Measurements from ENCODE around the gene CDK6. TPM values are rescaled to one million over a fixed set of nuclear protein-coding genes. Genes with fewer than 3 reads are reported as not detected.

CDK6 gene
- total RNA-seq, 1 donor from 2014 or later = 6.0 TPM

GRCh38 chr7:92668564-92668963 lies 167.8 kb downstream of the CDK6 start:
- H3K27me3 ChIP-seq = no peaks in the 10 kb centered on the region
- Mint-ChIP-seq H3K9me3 (no peaks in the 10 kb centered on the region), H3K4me3 (no peak overlapping the region), H3K27ac (no peak overlapping the region), H3K36me3 (peaks cover 26% of the 10 kb centered on the region), H3K4me1 (no peaks in the 10 kb centered on the region), H3K27me3 (ENCODE audit: insufficient read depth, low read depth) (peaks cover 2% of the 10 kb centered on the region)
- H4K20me1 ChIP-seq (ENCODE audit: low read depth) = no peaks in the 10 kb centered on the region
- no peak overlapping the region for H3K9ac ChIP-seq
- H3K27ac ChIP-seq = no peak overlapping the region
- H3K9me3 ChIP-seq (ENCODE audit: low read depth) = no peaks in the 10 kb centered on the region
- H3K4me3 ChIP-seq = no peak overlapping the region
- H3F3A ChIP-seq (ENCODE audit: low read depth) = no peaks in the 10 kb centered on the region
- H3K4me1 ChIP-seq = no peaks in the 10 kb centered on the region
- no peak for TF ChIP-seq EZH2phosphoT487 (IDR thresholded peaks at IDR 0.05)
- no peak for TF ChIP-seq CTCF (IDR thresholded peaks at IDR 0.05)
- TF ChIP-seq EZH2 (IDR thresholded peaks at IDR 0.05) = no peak
- H3K79me2 ChIP-seq (ENCODE audit: low read depth) = no peaks in the 10 kb centered on the region
- no peak for DNase-seq (ENCODE audit: low spot score)
- no peaks in the 10 kb centered on the region for H3K36me3 ChIP-seq
- no peak overlapping the region for H2AFZ ChIP-seq (replicated peaks)
- no peak overlapping the region for H3K4me2 ChIP-seq

- Mint-ChIP-seq H3K27me3 (ENCODE audit: insufficient read depth, low read depth) (peaks cover 2% of the 10 kb centered on the region), H3K4me1 (no peaks in the 10 kb centered on the region), H3K36me3 (peaks cover 22% of the 10 kb centered on the region), H3K9me3 (no peaks in the 10 kb centered on the region), H3K4me3 (no peak overlapping the region), H3K27ac (no peak overlapping the region)
- Histone ChIP-seq H3K4me1 (no peaks in the 10 kb centered on the region), H3K9me3 (ENCODE audit: low read depth) (no peaks in the 10 kb centered on the region), H3K4me3 (no peak overlapping the region), H3K36me3 (no peaks in the 10 kb centered on the region), H3K79me2 (ENCODE audit: low read depth) (no peaks in the 10 kb centered on the region), H4K20me1 (ENCODE audit: low read depth) (no peaks in the 10 kb centered on the region), H2AFZ (replicated peaks) (no peak overlapping the region), H3K9ac (no peak overlapping the region), H3K27me3 (no peaks in the 10 kb centered on the region), H3K4me2 (no peak overlapping the region), H3K27ac (no peak overlapping the region), H3F3A (ENCODE audit: low read depth) (no peaks in the 10 kb centered on the region)
- TF ChIP-seq EZH2 (IDR thresholded peaks at IDR 0.05) (no peak), CTCF (IDR thresholded peaks at IDR 0.05) (no peak), EZH2phosphoT487 (IDR thresholded peaks at IDR 0.05) (no peak)
- DNase-seq (ENCODE audit: low spot score) = no peak
Measured at GRCh38 chr7:92667816-92668535, 168.4 kb downstream of the CDK6 start.

GRCh38 chr7:92665926-92666325 lies 170.4 kb downstream of the CDK6 start:
- H3K9ac ChIP-seq = no peak overlapping the region
- H2AFZ ChIP-seq (replicated peaks) = no peak overlapping the region
- H3K4me1 ChIP-seq = no peaks in the 10 kb centered on the region
- no peak overlapping the region for H3K4me3 ChIP-seq
- Mint-ChIP-seq H3K27me3 (ENCODE audit: insufficient read depth, low read depth) (no peaks in the 10 kb centered on the region), H3K27ac (no peak overlapping the region), H3K4me1 (no peaks in the 10 kb centered on the region), H3K9me3 (no peaks in the 10 kb centered on the region), H3K4me3 (no peak overlapping the region), H3K36me3 (peaks cover 22% of the 10 kb centered on the region)
- no peak overlapping the region for H3K4me2 ChIP-seq
- H3K36me3 ChIP-seq = no peaks in the 10 kb centered on the region
- H3K27ac ChIP-seq = no peak overlapping the region
- no peaks in the 10 kb centered on the region for H3K27me3 ChIP-seq
- no peak for DNase-seq (ENCODE audit: low spot score)
- H3F3A ChIP-seq (ENCODE audit: low read depth) = no peaks in the 10 kb centered on the region
- TF ChIP-seq CTCF (IDR thresholded peaks at IDR 0.05) (no peak), EZH2phosphoT487 (IDR thresholded peaks at IDR 0.05) (no peak), EZH2 (IDR thresholded peaks at IDR 0.05) (no peak)
- H3K9me3 ChIP-seq (ENCODE audit: low read depth) = no peaks in the 10 kb centered on the region
- no peaks in the 10 kb centered on the region for H3K79me2 ChIP-seq (ENCODE audit: low read depth)
- H4K20me1 ChIP-seq (ENCODE audit: low read depth) = no peaks in the 10 kb centered on the region

Measured in neural progenitor cell (in vitro differentiated cells).